DND-41 (cell line): Measurements from ENCODE around the gene MAGI3.

Experiments used
- CTCF ChIP-seq: IDR thresholded peaks from 2 replicates; pipeline ENCODE4 v1.5.1; 2012; ENCODE audit warnings: borderline replicate concordance, low read length, moderate library complexity, mild to moderate bottlenecking; ENCODE audit not compliant: poor library complexity, severe bottlenecking; ENCODE audit errors: extremely low read depth
- EZH2 ChIP-seq: IDR thresholded peaks from 3 replicates; pipeline ENCODE4 v1.6.1; 2012; ENCODE audit warnings: borderline replicate concordance, low read depth, mild to moderate bottlenecking, moderate library complexity, low read length, inconsistent platforms; ENCODE audit not compliant: severe bottlenecking

- TF ChIP-seq CTCF = no peak
- no peak for TF ChIP-seq EZH2
Measured at GRCh38 chr1:113617438-113618141, 227.3 kb downstream of the MAGI3 start.
